H1 (cell line): Measurements from ENCODE around the gene NME4. TPM values are rescaled to one million over a fixed set of nuclear protein-coding genes. Genes with fewer than 3 reads are reported as not detected.
A peak's percentile ranks its signal among the peaks of the same experiment; 100 is the strongest.

Experiments
- CTCF ChIA-PET: fragments of 300-600 bp; sonication (Branson Sonifier 250); formaldehyde crosslinking; loops from one replicate; lab custom pipeline; 2021; ENCODE audit not compliant: partially characterized antibody; lab: Charles Lee
- POLR2A ChIA-PET: fragments of 300-600 bp; sonication (Branson Sonifier 250); formaldehyde crosslinking; loops from one replicate; lab custom pipeline; 2021; ENCODE audit warnings: inconsistent platforms; ENCODE audit not compliant: partially characterized antibody; lab: Charles Lee
- DNase-seq, 2 experiments: peaks; one replicate each; pipeline versions ENCODE4 v3.0.0 to v3.0.0-alpha.2; 2010 to 2022; ENCODE audit warnings: low spot score in 2 of 2, low read depth in 1 of 2, mixed read lengths in 1 of 2
- FAIRE-seq: peaks from 2 replicates; lab custom pipeline; 2011; peaks lifted over from hg19 to GRCh38; lab: Jason Lieb, UNC
- H2AFZ ChIP-seq: 2 replicates; pipeline ENCODE4 v1.8.1; 2012; ENCODE audit warnings: low read length, inconsistent platforms
- H2AK5ac ChIP-seq: 2 replicates; pipeline ENCODE4 v1.6.1; 2013; ENCODE audit warnings: low read depth, low read length
- H2BK120ac ChIP-seq: replicated peaks from 2 replicates; pipeline ENCODE3; 2013; ENCODE audit warnings: low read depth, low read length, inconsistent platforms
- H2BK12ac ChIP-seq: 2 replicates; pipeline ENCODE4 v1.6.1; 2013; ENCODE audit warnings: low read depth, low read length
- H2BK15ac ChIP-seq: 2 replicates; pipeline ENCODE4 v1.6.1; 2013; ENCODE audit warnings: low read length
- H2BK20ac ChIP-seq: 2 replicates; pipeline ENCODE4 v1.6.1; 2013; ENCODE audit warnings: low read length
- H2BK5ac ChIP-seq: 2 replicates; pipeline ENCODE4 v1.6.1; 2013; ENCODE audit warnings: low read depth, low read length
- H3K14ac ChIP-seq: 2 replicates; pipeline ENCODE4 v1.6.1; 2013; ENCODE audit warnings: inconsistent platforms; ENCODE audit not compliant: insufficient read length
- H3K18ac ChIP-seq: 2 replicates; pipeline ENCODE4 v1.6.1; 2013; ENCODE audit warnings: low read length; ENCODE audit errors: extremely low read depth
- H3K23ac ChIP-seq: 2 replicates; pipeline ENCODE4 v1.6.1; 2013; ENCODE audit warnings: inconsistent platforms; ENCODE audit not compliant: insufficient read length
- H3K23me2 ChIP-seq: 2 replicates; pipeline ENCODE4 v1.6.1; 2013; ENCODE audit warnings: low read depth, low read length
- H3K27ac ChIP-seq: 2 replicates; pipeline ENCODE4 v1.6.1; 2011; ENCODE audit warnings: low read depth, low read length, inconsistent platforms
- H3K27me3 ChIP-seq, 4 experiments: replicated peaks in 1 of 4; 1 replicate in 1 of 4; 2 replicates in 3 of 4; pipeline versions ENCODE4 v1.6.1 to v1.8.1; 2011 to 2013; ENCODE audit warnings: low read length in 3 of 4, mild to moderate bottlenecking in 3 of 4, inconsistent platforms in 2 of 4, mixed read lengths in 2 of 4, moderate library complexity in 1 of 4; ENCODE audit not compliant: control insufficient read depth in 3 of 4, insufficient read depth in 3 of 4; ENCODE audit errors: extremely low read depth in 1 of 4
- H3K36me3 ChIP-seq, 4 experiments: 2 replicates each; pipeline versions ENCODE4 v1.6.1 to v1.8.1; 2011 to 2013; ENCODE audit warnings: mild to moderate bottlenecking in 4 of 4, low read length in 3 of 4, moderate library complexity in 2 of 4, control low read depth in 1 of 4, inconsistent platforms in 1 of 4; ENCODE audit not compliant: insufficient read depth in 4 of 4, control insufficient read depth in 2 of 4
- H3K4ac ChIP-seq: replicated peaks from 2 replicates; pipeline ENCODE3; 2013; ENCODE audit warnings: low read length, low read depth, mixed read lengths, inconsistent platforms; ENCODE audit not compliant: insufficient read length
- H3K4me1 ChIP-seq, 4 experiments: replicated peaks in 1 of 4; 1 replicate in 1 of 4; 2 replicates in 3 of 4; pipeline versions ENCODE4 v1.6.1 to v1.8.1; 2011 to 2013; ENCODE audit warnings: low read length in 3 of 4, inconsistent platforms in 2 of 4, mixed read lengths in 1 of 4; ENCODE audit not compliant: insufficient read depth in 4 of 4, control insufficient read depth in 3 of 4
- H3K4me2 ChIP-seq, 2 experiments: 2 replicates each; pipeline versions ENCODE4 v1.6.1 to v1.8.1; 2011 to 2013; ENCODE audit warnings: low read depth in 2 of 2, low read length in 2 of 2, control low read depth in 1 of 2, inconsistent platforms in 1 of 2, mild to moderate bottlenecking in 1 of 2; ENCODE audit not compliant: insufficient read depth in 1 of 2
- H3K4me3 ChIP-seq, 4 experiments: fragments of 200-600, 300-600 bp in 1 of 4; sonication (generic), shearing (Covaris generic), sonication (Bioruptor Twin) in 1 of 4; 2 replicates each; pipeline versions ENCODE4 v1.5.1 to v1.8.1; 2011 to 2016; ENCODE audit warnings: low read length in 4 of 4, low read depth in 3 of 4, control low read depth in 2 of 4, inconsistent platforms in 2 of 4, mild to moderate bottlenecking in 2 of 4, mixed read lengths in 1 of 4, moderate library complexity in 1 of 4; ENCODE audit not compliant: insufficient read depth in 2 of 4; ENCODE audit errors: extremely low read depth in 1 of 4
- H3K56ac ChIP-seq: replicated peaks from 2 replicates; pipeline ENCODE3; 2013; ENCODE audit warnings: low read depth, mild to moderate bottlenecking, mixed read lengths, low read length, inconsistent platforms; ENCODE audit not compliant: insufficient read length
- H3K79me1 ChIP-seq: 2 replicates; pipeline ENCODE4 v1.6.1; 2013; ENCODE audit warnings: low read depth, low read length, control low read depth
- H3K79me2 ChIP-seq, 2 experiments: 2 replicates each; pipeline versions ENCODE4 v1.6.1 to v1.8.1; 2012 to 2013; ENCODE audit warnings: low read length in 2 of 2, mild to moderate bottlenecking in 2 of 2, inconsistent platforms in 1 of 2; ENCODE audit not compliant: insufficient read depth in 2 of 2, control insufficient read depth in 1 of 2
- H3K9ac ChIP-seq, 4 experiments: replicated peaks in 1 of 4; 1 replicate in 1 of 4; 2 replicates in 3 of 4; pipeline versions ENCODE4 v1.6.1 to v1.8.1; 2011 to 2013; ENCODE audit warnings: low read depth in 3 of 4, low read length in 3 of 4, control low read depth in 2 of 4, mild to moderate bottlenecking in 2 of 4, moderate library complexity in 2 of 4, inconsistent platforms in 1 of 4; ENCODE audit errors: extremely low read depth in 1 of 4
- H3K9me3 ChIP-seq, 2 experiments: 2 replicates each; pipeline versions ENCODE4 v1.6.1 to v1.8.1; 2012 to 2013; ENCODE audit warnings: mild to moderate bottlenecking in 2 of 2, moderate library complexity in 2 of 2, control low read depth in 1 of 2, inconsistent platforms in 1 of 2, low read depth in 1 of 2, low read length in 1 of 2, mixed read lengths in 1 of 2; ENCODE audit not compliant: insufficient read depth in 2 of 2
- H4K20me1 ChIP-seq, 2 experiments: replicated peaks in 1 of 2; 2 replicates each; pipeline versions ENCODE3 to v1.8.1; 2011 to 2013; ENCODE audit warnings: inconsistent platforms in 2 of 2, low read length in 2 of 2, mild to moderate bottlenecking in 1 of 2; ENCODE audit not compliant: insufficient read depth in 2 of 2, control insufficient read depth in 1 of 2
- H4K5ac ChIP-seq: 2 replicates; pipeline ENCODE4 v1.6.1; 2013; ENCODE audit warnings: low read length, low read depth, mixed read lengths, inconsistent platforms; ENCODE audit not compliant: insufficient read length
- H4K8ac ChIP-seq: 2 replicates; pipeline ENCODE4 v1.8.0; 2013; ENCODE audit warnings: mild to moderate bottlenecking, moderate library complexity, low read length, inconsistent platforms; ENCODE audit not compliant: insufficient read depth; ENCODE audit errors: extremely low read depth
- H4K91ac ChIP-seq: replicated peaks from 2 replicates; pipeline ENCODE3; 2013; ENCODE audit warnings: low read length, mixed read lengths, inconsistent platforms; ENCODE audit not compliant: insufficient read length
- CBX5 ChIP-seq: fragments of 300-800, 300-1000 bp; sonication (generic); IDR thresholded peaks from 2 replicates; pipeline ENCODE4 v1.7.1; 2016; ENCODE audit warnings: antibody characterized with exemption, low read length, low read depth
- CBX8 ChIP-seq: fragments of 300-800, 300-1000 bp; sonication (generic); IDR thresholded peaks from 2 replicates; pipeline ENCODE4 v1.7.1; 2016; ENCODE audit warnings: low read depth, low read length, borderline replicate concordance
- CTCF ChIP-seq, 3 experiments: IDR thresholded peaks; 1 replicate in 2 of 3; 2 replicates in 1 of 3; pipeline versions ENCODE4 v1.5.1 to v1.6.1; 2011; ENCODE audit warnings: low read length in 3 of 3, mild to moderate bottlenecking in 3 of 3, inconsistent platforms in 2 of 3, low read depth in 1 of 3, moderate library complexity in 1 of 3; ENCODE audit not compliant: insufficient read depth in 1 of 3; ENCODE audit errors: control extremely low read depth in 1 of 3
- GABPA ChIP-seq: IDR thresholded peaks from 2 replicates; pipeline ENCODE4 v1.6.1; 2011; ENCODE audit warnings: mild to moderate bottlenecking, low read length, moderate library complexity, borderline replicate concordance; ENCODE audit not compliant: insufficient read depth
- NANOG ChIP-seq: IDR thresholded peaks from 2 replicates; pipeline ENCODE4 v1.6.1; 2011; ENCODE audit warnings: low read length, low read depth, mild to moderate bottlenecking, inconsistent platforms; ENCODE audit not compliant: insufficient read depth, poor library complexity, severe bottlenecking
- POU5F1 ChIP-seq: IDR thresholded peaks from 2 replicates; pipeline ENCODE4 v1.6.1; 2011; ENCODE audit warnings: low read depth, mild to moderate bottlenecking, low read length, moderate library complexity
- SIRT6 ChIP-seq: IDR thresholded peaks from one replicate; pipeline ENCODE4 v1.7.1; 2012; ENCODE audit warnings: low read length, inconsistent platforms
- TCF12 ChIP-seq: IDR thresholded peaks from 2 replicates; pipeline ENCODE4 v1.6.1; 2011; ENCODE audit warnings: low read depth, mild to moderate bottlenecking, low read length
- WGBS, 2 experiments: shearing (Covaris generic) in 1 of 2; methylation state at CpG; one replicate each; pipeline versions ENCODE4 v1.1.6 to v1.1.7; 2013 to 2015; ENCODE audit warnings: low lambda C conversion rate in 2 of 2, mixed read lengths in 2 of 2, inconsistent platforms in 1 of 2, low coverage in 1 of 2, missing lambda C conversion rate in 1 of 2; ENCODE audit not compliant: insufficient replicate concordance in 2 of 2, insufficient coverage in 1 of 2, insufficient read length in 1 of 2; ENCODE audit errors: extremely low coverage in 1 of 2, missing lambda C conversion rate in 1 of 2; 5-methylcytosine and 5-hydroxymethylcytosine counted together
- polyA plus RNA-seq, 7 experiments: library from polyadenylated mRNA; depleted of rRNA in 3 of 7; stranded (reverse) in 5 of 7; unstranded in 2 of 7; fragments of >200 nt in 5 of 7; fragments of 200-250 nt in 2 of 7; gene quantifications; 1 replicate in 5 of 7; 2 replicates in 1 of 7; 4 replicates in 1 of 7; pipeline versions ENCODE4 v1.2.1 to v1.2.3, GENCODE V29; 2011 to 2013; ENCODE audit warnings: missing spikeins in 2 of 7, mixed read lengths in 2 of 7
- total RNA-seq: library from RNA; stranded (reverse); fragmentation: NEBNext Ultra II Directional; extraction: Animal tissue kit (Norgen Biotek cat#: 25700); gene quantifications from 2 replicates; pipeline ENCODE4 v1.2.1, GENCODE V29; 2021

Gene NME4
- total and polyA plus RNA-seq, 2 of the 8 experiments (the other 6 are each of a cell fraction or from before 2014, with no cell fraction given), result 408 to 863 TPM

- Histone ChIP-seq H4K20me1 (no peaks in the 10 kb centered on the region), H3K36me3 (peaks cover 0 to 3% (median under 1%) of the 10 kb centered on the region in 4 experiments; a peak in 1 of 8 replicates), H3K27ac (peak overlapping the region; percentile 10; the same call in 1 of the 2 replicates), H3K79me2 (no peaks in the 10 kb centered on the region), H3K23me2 (no peaks in the 10 kb centered on the region; the same call in 1 of the 2 replicates), H3K4ac (no peak overlapping the region), H3K27me3 (no peaks in the 10 kb centered on the region), H3K14ac (no peak overlapping the region), H2BK12ac (no peak overlapping the region), H3K79me1 (no peaks in the 10 kb centered on the region), H2BK15ac (no peak overlapping the region), H4K5ac (no peak overlapping the region), H3K9ac (peak overlapping the region in 1 of 4 experiments; percentile 10; a peak in 1 of 7 replicates), H3K4me3 (no peak overlapping the region), H3K23ac (no peak overlapping the region), H3K56ac (no peak overlapping the region), H2BK20ac (no peak overlapping the region), H2AFZ (no peak overlapping the region), H2BK5ac (no peak overlapping the region), H2AK5ac (no peak overlapping the region), H3K18ac (no peak overlapping the region), H3K4me1 (no peaks in the 10 kb centered on the region), H3K9me3 (no peaks in the 10 kb centered on the region), H4K8ac (no peak overlapping the region), H4K91ac (no peak overlapping the region), H2BK120ac (no peak overlapping the region), H3K4me2 (no peak overlapping the region)
- FAIRE-seq, result no peak
- CTCF ChIA-PET, result interaction anchor here (0.8 to 2.9 kb wide), 2 partner anchors 15 to 82 kb away, joined by 3 to 11 read pairs; no protein-coding TSS in a partner anchor
- no peak for DNase-seq
- WGBS, 2 experiments, result 89% methylated on average over 27 of the region's 27 CpGs; no CpG with 5 or more reads in 1 of the 2 experiments
- POLR2A ChIA-PET, result interaction anchor here (0.9 to 3.2 kb wide), 6 partner anchors 8 to 137 kb away, joined by 3 to 13 read pairs (median 6); no protein-coding TSS in a partner anchor
- TF ChIP-seq POU5F1 (no peak), NANOG (no peak), CBX8 (no peak), GABPA (no peak), CBX5 (no peak), SIRT6 (no peak), TCF12 (no peak), CTCF (IDR thresholded peaks at IDR 0.05; ENCODE audit: control extremely low read depth in 1 of 3, insufficient read depth in 1 of 3, low read depth in 1 of 3, low read length in 3 of 3) (no peak)
Measured at GRCh38 chr16:405548-406506, 8.8 kb downstream of the NME4 start.
